GM12878 (cell line): ENCODE results near the gene ZNF823. TPM values are rescaled to one million over a fixed set of nuclear protein-coding genes. Genes with fewer than 3 reads are reported as not detected.
"Not testable (repeated sequence)": the region's sequence is repeated elsewhere in the genome, so short reads cannot be mapped to it uniquely, and the experiment has no call there.

ENCODE experiments used
- ATAC-seq: fragments of 200-7000 bp; cut with Tn5 transposase; 3 replicates; pipeline ENCODE4 v1.9.1; 2020; ENCODE audit warnings: mild to moderate bottlenecking, moderate library complexity
- BruUV-seq: library from RNA; stranded (reverse); fragments of 400-500 nt; replicated peaks from 2 replicates; lab custom pipeline; 2021; lab: Mats Ljungman, UMichigan
- CTCF ChIA-PET: fragments of 300-600 bp; sonication (Branson Sonifier 250); formaldehyde crosslinking; extraction: SDS; loops from one replicate; lab custom pipeline; 2021; ENCODE audit warnings: inconsistent platforms; lab: Yijun Ruan, JAX
- POLR2A ChIA-PET: fragments of 350-600 bp; formaldehyde crosslinking; extraction: SDS; loops from one replicate; lab custom pipeline; 2021; ENCODE audit warnings: inconsistent platforms; lab: Charles Lee
- RAD21 ChIA-PET: fragments of 300-600 bp; sonication (Branson Sonifier 250); formaldehyde crosslinking; loops from one replicate; lab custom pipeline; 2023; ENCODE audit warnings: antibody characterized with exemption; ENCODE audit not compliant: unreplicated experiment; lab: Charles Lee
- SMC1A ChIA-PET: fragments of 300-600 bp; sonication (Branson Sonifier 250); formaldehyde crosslinking; loops from one replicate; lab custom pipeline; 2023; ENCODE audit not compliant: unreplicated experiment, uncharacterized antibody; lab: Charles Lee
- DNase-seq: peaks from one replicate; pipeline ENCODE4 v3.0.0-alpha.2; 2011; ENCODE audit warnings: low read depth, low spot score
- FAIRE-seq: peaks from 3 replicates; lab custom pipeline; 2011; peaks lifted over from hg19 to GRCh38; lab: Jason Lieb, UNC
- H2AFZ ChIP-seq: 2 replicates; pipeline ENCODE4 v1.6.0; 2011; ENCODE audit warnings: low read depth, low read length, control low read depth; ENCODE audit not compliant: control insufficient read depth
- H3K27ac ChIP-seq: 2 replicates; pipeline ENCODE4 v1.5.1; 2011; ENCODE audit warnings: control low read depth; ENCODE audit not compliant: control insufficient read depth, insufficient read depth
- H3K27me3 ChIP-seq, 2 experiments: replicated peaks in 1 of 2; 2 replicates each; pipeline versions ENCODE4 v1.6.0 to v1.6.1; 2011; ENCODE audit warnings: low read length in 1 of 2; ENCODE audit not compliant: control insufficient read depth in 2 of 2, insufficient read depth in 2 of 2
- H3K36me3 ChIP-seq, 2 experiments: 2 replicates each; pipeline ENCODE4 v1.5.1; 2011; ENCODE audit warnings: low read length in 1 of 2; ENCODE audit not compliant: control insufficient read depth in 2 of 2, insufficient read depth in 2 of 2
- H3K4me1 ChIP-seq: 2 replicates; pipeline ENCODE4 v1.6.1; 2011; ENCODE audit warnings: mild to moderate bottlenecking, low read length, moderate library complexity, mixed read lengths; ENCODE audit not compliant: control insufficient read depth, insufficient read depth
- H3K4me2 ChIP-seq: 2 replicates; pipeline ENCODE4 v1.6.0; 2011; ENCODE audit warnings: control low read depth; ENCODE audit not compliant: control insufficient read depth, insufficient read depth
- H3K4me3 ChIP-seq: fragments of 200-600 bp; sonication (generic); 2 replicates; pipeline ENCODE4 v1.5.1; 2016
- H3K79me2 ChIP-seq: 2 replicates; pipeline ENCODE4 v1.6.0; 2011; ENCODE audit warnings: low read length; ENCODE audit not compliant: control insufficient read depth, insufficient read depth
- H3K9ac ChIP-seq: 2 replicates; pipeline ENCODE4 v1.8.0; 2011; ENCODE audit warnings: low read length, control low read depth, mixed read lengths; ENCODE audit not compliant: control insufficient read depth, insufficient read depth
- H3K9me3 ChIP-seq: replicated peaks from 3 replicates; pipeline ENCODE4 v1.5.1; 2011; ENCODE audit warnings: mild to moderate bottlenecking, low read length; ENCODE audit not compliant: control insufficient read depth, insufficient read depth
- H4K20me1 ChIP-seq: 2 replicates; pipeline ENCODE4 v1.6.0; 2011; ENCODE audit not compliant: control insufficient read depth, insufficient read depth
- WGBS: methylation state at CpG from one replicate; pipeline ENCODE4 v1.1.6; 2016; ENCODE audit warnings: low lambda C conversion rate; ENCODE audit not compliant: insufficient replicate concordance, insufficient coverage; ENCODE audit errors: missing lambda C conversion rate; 5-methylcytosine and 5-hydroxymethylcytosine counted together
- in situ Hi-C: fragments of 300-500 bp; cut with MboI; formaldehyde crosslinking; loops from 9 replicates; pipeline ENCODE4 v1.14.3; 2018; ENCODE audit warnings: mixed read lengths
- intact Hi-C: fragments of 100-400 bp; cut with micrococcal nuclease; formaldehyde crosslinking; loops from one replicate; pipeline ENCODE4 v1.14.2; 2022; ENCODE audit not compliant: unreplicated experiment
- polyA plus RNA-seq, 11 experiments: library from polyadenylated mRNA; depleted of rRNA in 4 of 11; unstranded in 6 of 11; stranded (reverse) in 5 of 11; fragments of >200 nt; fragmentation: Nextera tagmentation in 4 of 11; fragmentation: Illumina TruSeq in 1 of 11; extraction: Ambion mirVana in 4 of 11; extraction: Trizol in 1 of 11; gene quantifications; 1 replicate in 1 of 11; 2 replicates in 10 of 11; pipeline versions ENCODE4 v1.2.1 to v1.2.3, GENCODE V29; 2011 to 2016; ENCODE audit warnings: inconsistent platforms in 2 of 11, missing spikeins in 2 of 11, low read depth in 1 of 11
- total RNA-seq, 4 experiments: library from RNA; depleted of rRNA in 3 of 4; stranded (reverse); fragments of >200 nt in 3 of 4; fragmentation: Illumina TruSeq in 1 of 4; extraction: Trizol in 1 of 4; gene quantifications; 2 replicates each; pipeline versions ENCODE4 v1.2.1 to v1.2.3, GENCODE V29; 2013 to 2021
- TF ChIP-seq, protein P1 (sequence below): fragments of 450-650 bp; IDR thresholded peaks from 2 replicates; pipeline ENCODE4 v1.6.1; 2017; ENCODE audit warnings: mild to moderate bottlenecking
- TF ChIP-seq, protein P2 (sequence below), 3 experiments: IDR thresholded peaks in 2 of 3; conservative IDR thresholded peaks in 1 of 3; 2 replicates each; pipeline ENCODE4 v1.5.1; 2011; ENCODE audit warnings: low read depth in 3 of 3, low read length in 3 of 3, mild to moderate bottlenecking in 3 of 3, control low read depth in 2 of 3, moderate library complexity in 2 of 3, inconsistent platforms in 1 of 3, mixed read lengths in 1 of 3; ENCODE audit not compliant: control insufficient read depth in 2 of 3, insufficient read depth in 1 of 3; ENCODE audit errors: extremely low read depth in 1 of 3

The ZNF823 gene
- total and polyA plus RNA-seq, 10 of the 15 experiments (the other 5 are each of a cell fraction or from before 2014, with no cell fraction given): 3.3 to 8.0 (median 4.5) TPM

DNA sequence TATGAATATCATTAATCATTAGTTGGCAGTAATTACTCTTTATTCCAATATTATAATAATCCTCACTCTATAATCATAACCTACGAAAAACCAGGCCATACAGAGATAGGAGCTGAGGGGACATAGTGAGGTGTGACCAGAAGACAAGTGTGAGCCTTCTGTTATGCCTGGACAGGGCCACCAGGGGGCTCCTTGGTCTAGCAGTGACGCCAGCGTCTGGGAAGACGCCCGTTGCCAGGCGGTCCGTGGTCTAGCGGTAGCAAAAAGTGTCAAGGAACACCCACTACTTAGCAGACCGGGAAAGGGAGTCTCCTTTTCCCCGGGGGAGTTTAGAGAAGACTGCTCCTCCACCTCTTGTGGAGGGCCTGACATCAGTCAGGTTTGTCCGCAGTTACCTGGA is 32.8 kb upstream of the ZNF823 start:
- POLR2A ChIA-PET, H3K4me2 ChIP-seq, BruUV-seq, H3K36me3 ChIP-seq, RAD21 ChIA-PET, H3K27ac ChIP-seq, intact Hi-C loops, H3K27me3 ChIP-seq, ATAC-seq, H3K4me1 ChIP-seq, H3K9ac ChIP-seq, H2AFZ ChIP-seq, H3K4me3 ChIP-seq, DNase-seq, H4K20me1 ChIP-seq, FAIRE-seq, in situ Hi-C loops: not testable (repeated sequence)
- Histone ChIP-seq H3K9me3 (peaks cover 17% of the 10 kb centered on the region; the same call in 2 of the 3 replicates), H3K79me2 (peaks cover 15% of the 10 kb centered on the region)
- 93% methylated on average over 11 of the region's 11 CpGs for WGBS
- SMC1A ChIA-PET: interaction anchor here (0.6 kb wide), 1 partner anchor 63 kb away, joined by 3 read pairs; no protein-coding TSS in a partner anchor
- CTCF ChIA-PET: interaction anchor here (1.3 kb wide), 1 partner anchor 27 kb away, joined by 5 read pairs; the partner anchor contains the start of gene ZNF491
- TF ChIP-seq, protein P1, sequence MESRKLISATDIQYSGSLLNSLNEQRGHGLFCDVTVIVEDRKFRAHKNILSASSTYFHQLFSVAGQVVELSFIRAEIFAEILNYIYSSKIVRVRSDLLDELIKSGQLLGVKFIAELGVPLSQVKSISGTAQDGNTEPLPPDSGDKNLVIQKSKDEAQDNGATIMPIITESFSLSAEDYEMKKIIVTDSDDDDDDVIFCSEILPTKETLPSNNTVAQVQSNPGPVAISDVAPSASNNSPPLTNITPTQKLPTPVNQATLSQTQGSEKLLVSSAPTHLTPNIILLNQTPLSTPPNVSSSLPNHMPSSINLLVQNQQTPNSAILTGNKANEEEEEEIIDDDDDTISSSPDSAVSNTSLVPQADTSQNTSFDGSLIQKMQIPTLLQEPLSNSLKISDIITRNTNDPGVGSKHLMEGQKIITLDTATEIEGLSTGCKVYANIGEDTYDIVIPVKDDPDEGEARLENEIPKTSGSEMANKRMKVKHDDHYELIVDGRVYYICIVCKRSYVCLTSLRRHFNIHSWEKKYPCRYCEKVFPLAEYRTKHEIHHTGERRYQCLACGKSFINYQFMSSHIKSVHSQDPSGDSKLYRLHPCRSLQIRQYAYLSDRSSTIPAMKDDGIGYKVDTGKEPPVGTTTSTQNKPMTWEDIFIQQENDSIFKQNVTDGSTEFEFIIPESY: 0 out of 2 replicates have a peak, but pooled peaks have one; percentile 43
- TF ChIP-seq, protein P2, sequence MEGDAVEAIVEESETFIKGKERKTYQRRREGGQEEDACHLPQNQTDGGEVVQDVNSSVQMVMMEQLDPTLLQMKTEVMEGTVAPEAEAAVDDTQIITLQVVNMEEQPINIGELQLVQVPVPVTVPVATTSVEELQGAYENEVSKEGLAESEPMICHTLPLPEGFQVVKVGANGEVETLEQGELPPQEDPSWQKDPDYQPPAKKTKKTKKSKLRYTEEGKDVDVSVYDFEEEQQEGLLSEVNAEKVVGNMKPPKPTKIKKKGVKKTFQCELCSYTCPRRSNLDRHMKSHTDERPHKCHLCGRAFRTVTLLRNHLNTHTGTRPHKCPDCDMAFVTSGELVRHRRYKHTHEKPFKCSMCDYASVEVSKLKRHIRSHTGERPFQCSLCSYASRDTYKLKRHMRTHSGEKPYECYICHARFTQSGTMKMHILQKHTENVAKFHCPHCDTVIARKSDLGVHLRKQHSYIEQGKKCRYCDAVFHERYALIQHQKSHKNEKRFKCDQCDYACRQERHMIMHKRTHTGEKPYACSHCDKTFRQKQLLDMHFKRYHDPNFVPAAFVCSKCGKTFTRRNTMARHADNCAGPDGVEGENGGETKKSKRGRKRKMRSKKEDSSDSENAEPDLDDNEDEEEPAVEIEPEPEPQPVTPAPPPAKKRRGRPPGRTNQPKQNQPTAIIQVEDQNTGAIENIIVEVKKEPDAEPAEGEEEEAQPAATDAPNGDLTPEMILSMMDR (IDR thresholded peaks at IDR 0.05 in 2 of 3, conservative IDR thresholded peaks at IDR 0.05 in 1 of 3; ENCODE audit: control insufficient read depth in 2 of 3, extremely low read depth in 1 of 3, insufficient read depth in 1 of 3, low read depth in 3 of 3, low read length in 3 of 3): 0 out of 6 replicates have a peak, but pooled peaks of 1 of the 3 experiments have one; percentile 9
